Measurements from ENCODE around the gene TMOD2.

Gene TMOD2

DNA sequence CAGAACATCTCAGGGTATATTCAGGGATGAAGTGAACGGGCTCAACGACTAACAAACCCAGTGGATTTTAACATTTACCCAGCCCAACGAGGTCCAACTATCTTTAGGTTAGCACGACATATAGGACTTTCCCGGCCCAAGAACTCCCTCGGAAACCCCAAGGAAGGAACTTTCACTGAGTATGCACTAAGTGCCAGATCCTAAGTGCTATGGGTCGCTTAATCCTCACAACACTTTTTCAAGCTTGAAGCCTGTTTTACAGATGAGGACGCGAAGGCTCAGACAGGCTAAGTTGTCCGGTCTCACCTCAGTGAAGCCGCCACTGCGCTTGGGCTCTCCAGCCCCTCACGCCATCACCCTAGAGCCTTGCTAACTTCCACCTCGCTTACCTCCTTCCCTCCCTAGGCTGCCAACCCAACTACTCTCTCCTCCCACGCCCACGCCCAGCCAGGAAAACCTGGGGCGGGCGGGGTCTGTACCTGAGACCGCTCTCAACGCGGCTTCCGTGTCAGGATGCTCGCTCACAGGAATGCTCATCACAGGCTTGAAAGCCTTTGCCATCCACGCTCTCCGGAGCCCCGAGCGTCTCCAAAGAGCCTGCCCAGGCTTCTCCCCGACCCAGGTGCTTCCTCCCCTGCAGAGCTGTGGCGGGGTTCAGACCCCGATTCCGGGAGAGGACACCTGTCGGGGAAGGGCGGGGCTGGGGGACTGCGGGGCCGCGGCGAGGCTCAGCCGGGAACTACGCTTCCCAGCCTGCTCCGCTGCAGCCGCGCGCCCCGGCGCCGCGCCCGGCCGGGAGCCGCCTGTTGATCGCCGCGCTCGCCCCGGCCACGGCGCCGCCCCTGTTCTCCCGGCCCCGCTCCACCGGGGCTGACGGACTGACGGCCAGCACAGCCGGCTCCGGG, at the start of gene TMOD2:
Gene TMOD2, plus strand, starts transcription at position 806 of the 905 bp plus-strand sequence. CDS start 14,845 bp downstream, outside the sequence.
- DNase-seq, result peak; percentile 26 to 62

DNA sequence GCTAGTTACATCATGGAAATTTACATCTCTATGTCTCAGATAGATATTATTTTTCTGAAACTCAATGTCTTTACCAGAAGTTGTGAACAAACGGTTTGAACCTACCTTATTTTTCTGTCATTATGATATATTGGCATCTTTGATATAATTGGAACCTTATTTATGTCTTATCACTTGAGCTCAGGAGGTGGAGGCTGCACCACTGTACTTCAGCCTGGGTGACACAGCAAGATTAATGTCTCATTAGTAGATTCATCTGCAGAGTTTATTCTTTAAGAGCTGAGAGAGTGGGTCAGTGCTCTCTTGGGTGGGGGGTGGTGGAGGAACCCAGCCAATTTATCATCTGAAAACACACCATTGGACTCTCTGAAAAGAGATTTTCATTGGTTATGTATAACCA, 48.7 kb upstream of the TMOD2 start:
- no peak for DNase-seq

DNA sequence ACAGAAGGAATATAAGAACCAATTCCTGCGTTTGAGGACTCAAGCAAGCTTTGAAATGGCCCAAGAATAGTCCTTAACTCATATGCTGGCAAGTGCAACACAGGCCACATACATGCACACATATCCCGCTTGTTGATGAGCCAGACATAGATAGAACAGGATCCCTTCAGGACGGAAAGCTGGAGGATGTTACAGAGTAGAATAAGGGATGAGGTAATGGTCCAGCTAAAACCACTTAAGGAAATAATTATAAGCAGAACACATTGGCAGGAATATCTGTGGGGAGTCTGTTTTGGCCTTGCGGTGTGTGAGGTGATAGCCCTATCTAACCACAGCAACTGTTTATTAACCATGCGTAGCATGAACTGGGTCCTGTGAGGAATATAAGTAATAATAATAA, 45.1 kb upstream of the TMOD2 start:
- DNase-seq, result no peak

DNA sequence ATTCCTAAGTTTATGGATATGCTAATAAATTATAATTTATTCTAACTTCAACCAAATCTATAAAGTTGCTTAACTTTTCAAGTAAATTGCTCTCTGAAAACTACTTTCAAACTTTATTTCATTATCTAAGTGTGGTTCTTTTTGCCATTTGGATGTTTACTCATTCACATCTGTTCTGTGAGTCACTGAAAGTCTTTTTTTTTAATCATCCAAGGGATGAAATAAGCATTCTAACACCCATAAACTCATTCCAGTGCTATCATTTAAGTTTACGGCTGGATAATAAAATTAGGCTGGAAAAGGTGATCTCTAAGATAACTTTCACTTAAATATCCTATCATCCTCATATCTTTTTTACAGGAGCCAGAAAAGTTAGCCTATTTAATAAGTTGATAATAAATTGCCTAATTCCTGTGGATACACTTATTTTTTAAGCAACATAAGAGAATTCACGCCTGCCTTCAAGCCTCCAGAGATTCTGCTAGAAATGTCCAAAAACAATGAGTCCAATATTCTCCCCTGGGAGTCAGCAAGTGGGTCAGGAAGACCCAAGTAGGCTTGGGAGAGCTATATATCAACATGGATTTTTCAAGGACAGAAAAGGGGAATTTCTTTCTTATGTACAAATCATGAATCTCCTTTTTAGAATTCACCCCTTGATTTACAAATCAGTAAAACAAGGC, 44.3 kb upstream of the TMOD2 start:
- no peak for DNase-seq

DNA sequence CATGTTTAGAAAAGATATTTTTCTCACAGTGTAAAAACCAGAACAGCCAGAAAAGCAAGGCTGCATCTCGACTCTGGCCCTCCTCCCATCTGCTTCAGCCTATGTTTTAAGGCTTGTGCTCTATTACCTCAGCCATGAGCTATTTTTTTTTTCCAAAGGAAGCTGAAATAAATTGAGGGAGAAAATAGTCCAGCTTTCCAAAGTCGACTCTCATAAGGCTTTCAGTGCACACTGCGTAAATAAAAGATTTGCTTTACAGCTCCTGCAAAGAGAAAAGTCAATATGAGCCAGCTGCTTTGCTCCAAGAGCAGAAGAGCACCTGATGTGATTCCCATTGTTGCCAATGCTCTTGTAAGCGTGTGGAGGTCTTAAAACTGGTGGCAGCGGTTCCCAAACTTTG, 43.4 kb upstream of the TMOD2 start:
- no peak for DNase-seq

DNA sequence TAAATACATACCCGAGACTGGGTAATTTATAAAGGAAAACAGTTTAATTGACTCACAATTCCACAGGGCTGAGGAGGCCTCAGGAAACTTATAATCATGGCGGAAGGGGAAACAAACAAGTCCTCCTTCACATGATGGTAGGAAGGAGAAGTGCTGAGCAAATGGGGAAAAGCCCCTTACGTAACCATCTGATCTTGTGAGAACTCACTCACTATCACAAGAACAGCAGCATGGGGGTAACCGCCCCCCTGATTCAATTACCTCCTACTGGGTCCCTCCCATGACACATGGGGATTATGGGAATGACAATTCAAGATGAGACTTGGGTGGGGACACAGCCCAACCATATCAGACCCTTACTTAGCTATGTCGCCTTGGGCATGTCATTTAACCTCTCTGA, 42.4 kb upstream of the TMOD2 start:
- no peak for DNase-seq

DNA sequence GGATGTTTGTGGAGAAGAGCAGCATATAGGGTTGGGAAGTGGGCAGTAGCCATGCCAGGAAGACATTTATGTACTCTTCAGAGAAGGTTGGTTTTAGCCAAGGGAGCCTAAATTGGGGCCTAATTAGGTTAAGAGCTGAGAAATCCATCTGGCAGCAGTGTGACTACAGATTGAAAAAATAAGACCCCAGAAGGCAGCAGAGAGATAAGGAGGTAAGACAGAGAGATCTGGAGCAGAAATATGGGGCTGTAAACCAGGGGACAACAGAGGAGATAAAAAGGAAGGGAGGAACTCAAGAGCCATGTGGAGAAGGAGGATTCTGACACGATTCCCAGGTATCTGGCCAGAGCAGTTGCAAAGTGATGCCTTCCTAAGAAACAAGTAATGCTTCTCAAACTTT, 37.2 kb upstream of the TMOD2 start:
- DNase-seq, result no peak

DNA sequence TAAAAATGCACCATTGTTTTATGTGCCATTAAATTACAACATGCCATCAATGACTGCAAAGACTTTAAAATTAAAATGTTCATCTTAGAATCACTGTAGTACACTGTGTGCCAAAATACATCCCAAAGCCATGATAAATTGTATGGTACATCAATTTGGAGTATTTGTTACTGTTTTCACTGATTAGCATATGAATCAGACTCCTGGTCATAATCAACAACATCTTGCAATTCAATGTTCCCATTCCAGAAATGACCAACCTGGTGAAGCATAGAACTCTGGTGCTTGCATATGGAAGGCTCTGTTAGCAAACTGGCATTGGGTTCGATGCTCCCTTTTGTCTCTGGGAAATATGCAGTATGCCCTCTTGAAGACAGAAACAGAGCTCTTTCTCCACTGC, 36.5 kb upstream of the TMOD2 start:
- DNase-seq, result no peak

DNA sequence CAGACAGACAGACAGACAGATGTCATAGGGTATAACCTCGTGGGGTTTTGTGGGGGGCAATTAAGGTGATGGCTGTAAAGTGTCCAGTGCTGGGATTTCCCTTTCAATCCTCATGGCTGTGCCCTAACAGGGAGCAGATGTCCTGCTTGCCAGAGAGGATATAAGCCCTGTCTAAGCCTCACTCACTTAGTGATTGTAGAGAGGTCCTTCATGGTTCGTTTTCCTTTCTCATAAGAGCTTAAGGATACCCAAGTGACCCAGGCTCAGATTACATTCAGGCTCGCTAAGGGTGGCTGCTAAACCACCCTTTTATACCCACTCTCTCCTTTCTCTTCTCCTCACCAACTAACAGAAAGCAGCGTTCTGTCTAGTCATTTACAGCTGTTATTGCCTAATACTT, 33.2 kb upstream of the TMOD2 start:
- no peak for DNase-seq

DNA sequence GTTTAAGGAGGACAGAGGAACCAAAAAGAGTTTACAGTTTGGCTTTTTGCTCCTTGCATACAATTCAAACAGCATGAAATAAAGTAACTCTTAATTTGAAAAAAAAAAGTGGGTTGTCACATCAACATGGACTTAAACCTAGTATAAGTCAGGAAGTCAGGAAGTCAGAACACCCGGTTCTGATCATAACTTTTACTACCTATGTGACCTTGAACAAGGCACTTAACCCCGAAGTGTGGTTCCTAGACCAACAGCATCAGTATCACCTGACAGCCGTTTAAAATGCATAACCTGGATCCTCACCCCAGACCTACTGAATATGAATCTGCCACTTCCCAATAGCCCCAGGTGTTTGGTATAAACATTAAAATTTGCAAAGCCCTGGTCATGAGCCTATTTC, 32.7 kb upstream of the TMOD2 start:
- DNase-seq, result no peak

DNA sequence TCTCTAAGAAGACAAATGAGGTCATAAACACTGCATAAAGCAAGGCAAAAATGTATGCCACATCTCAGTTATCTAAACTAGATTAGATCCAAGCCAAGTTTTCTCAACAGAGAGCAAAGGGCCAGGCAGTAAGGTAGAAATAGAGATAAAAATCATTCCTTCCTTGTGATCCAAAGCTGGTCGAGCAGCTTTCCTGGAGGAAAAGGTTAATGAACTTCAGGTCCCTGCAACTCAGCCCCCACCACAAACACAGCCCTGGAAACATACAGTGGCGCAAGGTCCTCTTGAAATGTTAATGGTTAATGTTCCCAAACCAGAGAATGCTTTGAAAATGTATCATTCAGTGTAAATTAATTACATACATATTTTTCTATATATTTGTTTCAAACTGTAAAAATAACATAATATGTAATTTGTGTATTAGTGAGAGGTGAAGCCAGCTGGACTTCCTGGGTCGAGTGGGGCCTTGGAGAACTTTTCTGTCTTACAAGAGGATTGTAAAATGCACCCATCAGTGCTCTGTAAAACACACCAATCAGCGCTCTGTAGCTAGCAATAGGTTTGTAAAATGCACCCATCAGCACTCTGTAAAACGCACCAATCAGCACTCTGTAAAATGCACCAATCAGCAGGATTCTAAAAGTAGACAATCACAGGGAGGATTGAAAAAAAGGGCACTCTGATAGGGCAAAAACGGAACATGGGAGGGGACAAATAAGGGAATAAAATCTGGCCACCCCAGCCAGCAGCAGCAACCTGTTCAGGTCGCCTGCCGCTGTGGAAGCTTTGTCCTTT, 31.0 kb upstream of the TMOD2 start:
- DNase-seq, result no peak

DNA sequence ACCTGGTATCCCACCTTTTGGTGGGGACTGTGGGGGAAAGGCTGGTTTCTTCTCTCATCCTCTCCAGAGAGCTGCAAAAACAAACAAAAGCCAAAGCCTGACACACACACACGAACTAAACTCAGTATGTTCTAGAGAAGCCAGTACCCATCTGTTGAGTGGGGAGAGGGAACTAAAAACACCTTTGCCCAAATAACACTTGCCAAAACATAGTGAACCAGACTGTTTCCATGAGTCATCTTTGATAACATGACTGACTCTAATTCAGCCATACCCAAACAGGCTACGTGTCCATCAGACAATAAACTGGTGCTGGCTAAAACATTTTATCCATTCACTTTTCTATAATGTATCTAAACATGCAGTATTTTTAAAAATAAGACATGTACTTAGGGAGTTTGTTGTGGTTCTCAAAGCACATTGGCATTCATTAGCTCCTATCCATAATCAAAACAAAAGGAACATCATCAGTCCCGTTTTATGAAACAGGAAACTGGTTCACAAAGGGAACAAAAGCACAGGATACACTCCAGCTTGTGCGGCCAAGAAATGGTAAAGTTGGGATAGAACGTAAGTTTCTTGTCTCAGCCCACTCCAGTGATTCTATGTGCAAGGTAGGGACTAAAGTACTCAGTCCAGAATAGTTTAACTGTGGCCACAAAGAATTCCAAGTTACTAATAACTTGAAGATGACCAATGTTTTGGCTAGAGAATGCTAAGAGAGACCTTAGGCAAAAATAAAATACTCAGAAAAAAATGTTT, 30.0 kb upstream of the TMOD2 start:
- no peak for DNase-seq

DNA sequence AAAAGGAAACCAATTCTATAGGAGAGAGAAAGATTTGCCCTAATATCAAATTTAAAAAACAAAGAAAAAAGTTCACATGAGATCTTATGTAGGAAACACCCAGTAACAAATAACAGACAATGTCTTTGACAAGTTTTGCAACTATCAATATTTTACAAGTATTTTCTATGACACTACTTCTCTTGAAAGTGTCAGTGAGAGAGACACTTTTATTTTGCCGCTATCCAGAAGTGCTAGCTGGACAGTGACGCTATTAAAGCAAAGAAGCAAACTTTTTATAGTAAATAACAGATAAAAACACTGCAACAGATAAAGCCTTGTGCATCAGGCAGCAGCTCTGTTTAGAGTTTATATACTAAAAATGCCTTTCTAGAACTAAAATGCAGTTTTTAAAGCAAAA, 27.2 kb upstream of the TMOD2 start:
- DNase-seq, result no peak

DNA sequence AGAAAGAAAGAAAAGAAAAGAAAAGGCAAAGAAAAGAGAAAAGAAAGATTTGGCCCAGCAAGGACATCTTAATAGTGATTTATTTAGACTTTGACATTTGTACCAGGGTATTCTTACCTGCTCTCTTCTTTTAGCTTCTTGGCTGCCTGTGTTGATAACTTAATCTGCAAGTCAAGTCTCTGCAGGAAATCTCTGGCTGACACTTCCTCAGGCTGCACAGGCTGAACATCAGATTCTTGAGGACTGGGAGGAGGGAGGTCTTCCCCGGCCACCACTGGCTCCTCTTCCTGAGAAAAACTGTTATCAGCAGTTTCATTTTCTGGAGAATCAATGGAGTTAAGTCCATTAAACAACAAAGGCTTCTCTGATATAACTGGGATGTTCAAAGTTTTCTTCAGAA, 26.7 kb upstream of the TMOD2 start:
- no peak for DNase-seq

DNA sequence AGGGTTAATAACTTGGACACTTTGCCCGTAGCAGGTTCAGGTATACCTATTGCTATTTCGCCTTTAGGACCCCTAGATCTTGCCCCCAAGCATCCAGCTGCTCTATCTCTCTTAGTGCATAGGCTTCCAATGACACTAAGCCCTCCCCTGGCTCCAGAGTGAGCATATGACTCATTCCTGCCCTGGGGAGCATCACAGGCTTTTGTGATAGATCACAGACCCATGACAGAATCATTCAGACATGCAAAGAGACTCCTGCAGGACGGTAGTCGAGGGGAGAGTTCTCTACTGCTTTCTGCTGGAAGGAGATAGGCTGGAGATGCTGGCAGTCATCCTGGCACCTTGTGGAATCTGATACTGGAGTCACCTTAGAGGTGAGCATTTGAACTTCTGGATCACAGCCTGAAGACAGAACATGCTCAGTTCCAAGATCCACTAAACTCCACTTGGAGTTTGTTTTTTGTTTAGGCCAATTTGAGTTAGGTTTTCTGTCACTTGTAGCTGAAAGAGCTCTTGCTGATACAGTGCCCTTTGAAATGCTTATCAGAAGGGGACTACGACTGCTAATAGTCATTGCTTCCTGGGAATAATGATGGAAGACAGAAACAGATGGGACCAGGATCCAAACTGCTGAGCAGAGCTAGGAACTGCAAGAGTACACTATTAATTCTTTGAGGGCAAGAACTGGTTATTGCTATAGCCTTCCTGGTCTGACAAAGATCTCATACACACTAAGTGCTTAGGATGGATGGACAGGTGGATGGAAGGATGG, 24.9 kb upstream of the TMOD2 start:
- DNase-seq, result no peak

DNA sequence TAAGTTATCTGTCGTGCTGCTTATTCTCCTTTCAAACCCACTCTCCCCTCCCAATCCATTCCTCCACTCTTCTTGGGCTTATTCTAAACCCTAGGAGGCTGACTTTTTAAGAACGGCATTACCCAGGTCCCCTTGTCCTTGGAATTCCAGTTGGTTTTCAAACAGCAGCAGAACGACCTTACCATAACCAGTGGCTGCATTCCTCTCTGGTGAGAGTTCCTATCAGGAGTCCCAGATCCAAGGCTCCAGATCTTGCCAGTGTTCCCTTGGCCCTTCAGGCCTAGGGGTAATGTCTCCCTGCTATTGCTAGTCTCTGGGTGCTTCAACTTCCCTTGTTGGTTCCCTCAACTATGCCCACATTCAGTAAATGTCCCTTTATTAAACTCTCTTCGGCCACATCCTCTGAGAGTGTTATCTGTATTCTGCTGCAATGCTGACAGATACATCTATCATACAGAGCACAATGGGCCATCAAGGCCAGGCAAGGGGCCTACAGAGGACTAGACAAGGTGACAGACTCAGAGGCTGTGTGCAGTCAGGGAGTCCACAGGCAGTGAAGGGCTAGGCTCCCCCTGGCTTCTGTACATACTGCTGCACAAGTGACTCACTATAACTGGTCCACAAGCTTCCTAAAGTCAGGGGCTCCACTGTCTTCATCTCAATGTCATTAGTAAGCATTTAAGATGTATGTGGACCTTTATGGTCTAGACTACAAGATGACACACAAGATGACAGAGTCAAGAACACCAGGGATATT, 24.1 kb upstream of the TMOD2 start:
- DNase-seq, result no peak

DNA sequence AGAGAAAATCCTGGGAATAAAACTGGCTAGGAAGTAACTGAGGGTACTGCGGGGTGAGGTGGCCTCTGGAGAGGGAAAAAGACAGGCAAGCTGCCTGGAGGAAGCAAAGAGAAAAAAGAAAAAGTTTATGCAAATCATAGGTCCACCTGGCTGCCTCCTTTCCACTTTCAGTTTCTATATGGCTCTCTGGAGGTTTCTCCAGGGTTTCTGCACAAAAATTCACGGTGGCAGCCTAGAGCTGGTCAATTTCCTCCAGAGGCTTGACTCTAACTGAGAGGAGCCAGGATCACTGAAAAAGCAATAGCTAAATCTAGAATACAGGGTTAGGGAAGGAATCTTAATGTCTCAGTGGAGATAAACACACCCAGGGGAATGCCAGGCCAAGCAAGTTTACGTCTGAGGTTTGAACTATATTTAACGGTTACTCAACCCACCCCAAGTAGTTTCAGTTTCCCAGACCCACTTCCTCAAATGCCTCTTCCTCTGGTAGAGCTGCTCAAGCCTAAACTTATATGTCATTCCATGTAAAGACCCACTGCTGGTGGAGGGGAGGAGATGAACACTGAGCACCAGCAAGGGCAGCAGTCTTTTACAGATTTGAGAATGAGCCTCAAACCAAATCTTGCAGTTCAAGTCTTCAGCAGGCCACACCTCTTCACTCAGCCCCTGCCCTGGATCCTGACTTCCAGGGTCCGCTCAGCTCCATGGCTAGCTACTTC, 19.7 kb upstream of the TMOD2 start:
- peak; percentile 73 to 80 for DNase-seq

DNA sequence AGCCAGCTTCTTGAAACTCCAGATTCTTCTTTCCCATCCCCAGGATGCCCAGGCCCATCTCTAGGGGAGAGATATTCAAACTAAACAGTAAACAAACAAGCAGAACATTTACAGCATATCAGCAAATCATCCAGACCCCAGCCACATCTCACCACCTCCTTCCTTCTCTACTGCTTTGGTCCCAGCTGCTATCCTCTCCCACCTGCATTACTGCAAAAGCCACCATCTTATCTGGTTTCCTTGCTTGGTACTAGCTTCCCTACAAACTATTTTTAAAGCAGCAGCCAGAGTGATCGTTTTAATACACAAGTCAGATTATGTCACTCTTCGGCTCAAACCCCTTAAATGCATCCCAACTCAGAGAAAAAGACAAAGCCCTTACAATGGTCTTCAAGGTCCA, 18.8 kb upstream of the TMOD2 start:
- DNase-seq, result no peak

DNA sequence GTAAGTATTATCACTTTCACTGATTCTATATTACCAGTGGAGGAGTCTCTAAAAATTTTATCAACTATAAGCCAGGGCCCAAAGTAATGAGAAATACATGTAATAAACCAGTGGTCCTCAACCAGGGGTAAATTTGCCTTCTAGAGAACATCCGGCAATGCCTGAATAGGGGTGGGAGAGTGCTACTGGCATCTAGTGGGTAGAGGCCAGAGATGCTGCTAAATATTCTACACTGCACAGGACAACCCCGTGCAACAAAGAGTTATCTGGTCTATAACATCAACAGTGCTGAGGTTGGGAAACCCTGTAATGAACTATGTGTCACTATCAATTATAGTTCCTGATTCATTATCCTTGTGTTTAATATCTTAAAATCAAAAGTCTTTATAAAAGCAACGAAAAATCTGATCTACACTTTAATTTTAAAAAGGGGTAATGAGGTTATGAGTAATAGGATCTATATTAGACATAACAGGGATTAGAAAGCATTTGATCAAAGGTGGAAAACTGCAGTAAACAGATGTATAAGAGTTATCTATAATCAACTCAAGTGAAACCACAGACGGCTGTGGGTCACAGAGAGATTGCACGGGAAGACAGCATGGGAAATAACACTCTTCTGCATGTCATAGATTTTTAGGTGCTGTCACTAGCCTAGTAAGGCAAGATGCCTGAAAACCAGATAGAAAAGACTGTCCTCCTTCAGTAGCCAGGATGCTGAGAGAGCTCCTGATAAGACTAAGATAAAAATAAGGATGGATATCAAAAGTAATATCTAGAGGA, 16.0 kb upstream of the TMOD2 start:
- peak; percentile 31 to 59 for DNase-seq

DNA sequence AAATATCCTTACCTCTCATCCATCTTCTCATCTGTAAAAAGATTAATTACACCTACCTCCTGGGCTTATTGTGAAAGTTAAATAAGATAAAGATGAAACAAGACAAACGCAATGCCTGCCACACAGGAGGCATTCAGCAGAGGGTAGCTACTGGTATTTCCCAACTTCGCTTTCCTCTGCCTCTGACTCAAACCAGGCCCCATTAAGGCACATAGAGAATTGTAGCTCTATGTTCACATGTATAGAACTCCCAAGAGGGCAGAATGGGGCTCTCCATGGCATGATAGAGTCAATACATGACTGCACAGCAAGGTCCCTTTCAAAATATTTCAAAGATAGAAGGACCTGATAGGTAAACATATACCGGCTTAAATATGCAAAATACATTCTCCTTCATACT, 15.3 kb upstream of the TMOD2 start:
- DNase-seq, result peak in 1 of 2 donors; percentile 26

All from CD4-positive, alpha-beta T cell treated with Interferon alpha-2 for 1 hour (primary cell).